Neural progenitor cell (in vitro differentiated cells): ENCODE data around the gene STX8. TPM values are rescaled to one million over a fixed set of nuclear protein-coding genes. Genes with fewer than 3 reads are reported as not detected.

Experiments used
- DNase-seq: peaks from one replicate; pipeline ENCODE4 v3.0.0-alpha.2; 2016; ENCODE audit warnings: low spot score
- H2AFZ ChIP-seq: fragments of 200-600 bp; sonication (generic); replicated peaks from 2 replicates; pipeline ENCODE4 v1.6.1; 2016; ENCODE audit warnings: antibody characterized with exemption
- H3F3A ChIP-seq: fragments of 200-600 bp; sonication (generic); 2 replicates; pipeline ENCODE4 v1.6.1; 2016; ENCODE audit warnings: antibody characterized with exemption, low read depth
- H3K27ac ChIP-seq: fragments of 200-600 bp; sonication (generic); 2 replicates; pipeline ENCODE4 v1.5.1; 2016; ENCODE audit warnings: mild to moderate bottlenecking
- H3K27me3 ChIP-seq: fragments of 200-600 bp; sonication (generic); 2 replicates; pipeline ENCODE4 v1.6.1; 2016; ENCODE audit warnings: mild to moderate bottlenecking, moderate library complexity
- H3K36me3 ChIP-seq: fragments of 200-600 bp; sonication (generic); 2 replicates; pipeline ENCODE4 v1.5.1; 2016
- H3K4me1 ChIP-seq: fragments of 200-600 bp; sonication (generic); 2 replicates; pipeline ENCODE4 v1.6.1; 2016; ENCODE audit warnings: mixed run types
- H3K4me2 ChIP-seq: fragments of 200-600 bp; sonication (generic); 2 replicates; pipeline ENCODE4 v1.6.1; 2016
- H3K4me3 ChIP-seq: fragments of 200-600 bp; sonication (generic); 2 replicates; pipeline ENCODE4 v1.5.1; 2016
- H3K79me2 ChIP-seq: fragments of 200-600 bp; sonication (generic); 2 replicates; pipeline ENCODE4 v1.6.1; 2016; ENCODE audit warnings: low read depth
- H3K9ac ChIP-seq: fragments of 200-600 bp; sonication (generic); 2 replicates; pipeline ENCODE4 v1.6.1; 2016
- H3K9me3 ChIP-seq: fragments of 200-600 bp; sonication (generic); 2 replicates; pipeline ENCODE4 v1.5.1; 2016; ENCODE audit warnings: low read depth
- H4K20me1 ChIP-seq: fragments of 200-600 bp; sonication (generic); 2 replicates; pipeline ENCODE4 v1.6.1; 2016; ENCODE audit warnings: low read depth
- H3K27ac Mint-ChIP-seq: 3 replicates; pipeline ENCODE4 v1.8.0; 2021; ENCODE audit warnings: mixed read lengths
- H3K27me3 Mint-ChIP-seq: 2 replicates; pipeline ENCODE4 v1.8.0; 2022; ENCODE audit warnings: low read depth, mild to moderate bottlenecking, inconsistent platforms, moderate library complexity, mixed read lengths; ENCODE audit not compliant: insufficient read depth
- H3K36me3 Mint-ChIP-seq: 3 replicates; pipeline ENCODE4 v1.8.0; 2021; ENCODE audit warnings: mixed read lengths
- H3K4me1 Mint-ChIP-seq: 3 replicates; pipeline ENCODE4 v1.8.0; 2021; ENCODE audit warnings: mixed read lengths
- H3K4me3 Mint-ChIP-seq: 3 replicates; pipeline ENCODE4 v1.8.0; 2021; ENCODE audit warnings: mild to moderate bottlenecking, moderate library complexity, mixed read lengths
- H3K9me3 Mint-ChIP-seq: 3 replicates; pipeline ENCODE4 v1.8.0; 2020; ENCODE audit warnings: mixed read lengths
- CTCF ChIP-seq: fragments of 200-600 bp; sonication (generic); IDR thresholded peaks from 2 replicates; pipeline ENCODE4 v1.5.1; 2017; ENCODE audit warnings: antibody characterized with exemption, mild to moderate bottlenecking
- EZH2 ChIP-seq: fragments of 200-600 bp; sonication (generic); IDR thresholded peaks from 2 replicates; pipeline ENCODE4 v1.6.1; 2017; ENCODE audit warnings: antibody characterized with exemption, mild to moderate bottlenecking, moderate library complexity
- EZH2phosphoT487 ChIP-seq: fragments of 200-600 bp; sonication (generic); IDR thresholded peaks from 2 replicates; pipeline ENCODE4 v1.6.1; 2017; ENCODE audit warnings: antibody characterized with exemption
- total RNA-seq: library from RNA; depleted of rRNA; stranded (reverse); fragments of >200 nt; gene quantifications from 2 replicates; pipeline ENCODE4 v1.2.3, GENCODE V29; 2015; ENCODE audit warnings: low replicate concordance

The STX8 gene
- total RNA-seq, 1 donor from 2014 or later = 79.7 TPM

- no peaks in the 10 kb centered on the region for H3K4me1 ChIP-seq
- Mint-ChIP-seq H3K4me3 (no peak overlapping the region), H3K27ac (no peak overlapping the region), H3K4me1 (no peaks in the 10 kb centered on the region), H3K27me3 (peaks cover 7% of the 10 kb centered on the region), H3K9me3 (peaks cover 2% of the 10 kb centered on the region), H3K36me3 (peaks cover 2% of the 10 kb centered on the region)
- no peak for DNase-seq
- H3K79me2 ChIP-seq = no peaks in the 10 kb centered on the region
- H4K20me1 ChIP-seq = no peaks in the 10 kb centered on the region
- no peak overlapping the region for H2AFZ ChIP-seq
- H3K27ac ChIP-seq = no peak overlapping the region
- no peak overlapping the region for H3K9ac ChIP-seq
- TF ChIP-seq CTCF (no peak), EZH2 (no peak), EZH2phosphoT487 (no peak)
- H3K36me3 ChIP-seq = no peaks in the 10 kb centered on the region
- H3K27me3 ChIP-seq = no peaks in the 10 kb centered on the region
- H3F3A ChIP-seq = no peaks in the 10 kb centered on the region
- H3K4me2 ChIP-seq = no peak overlapping the region
- no peaks in the 10 kb centered on the region for H3K9me3 ChIP-seq
- no peak overlapping the region for H3K4me3 ChIP-seq
These were observed 47.8 kb downstream of the STX8 start for GRCh38 chr17:9527788-9528187.

- no peaks in the 10 kb centered on the region for H3K27me3 Mint-ChIP-seq
- DNase-seq = peak; percentile 75
These were observed 53.5 kb downstream of the STX8 start for GRCh38 chr17:9522074-9522473.

GRCh38 chr17:9521062-9521461, 54.6 kb downstream of the STX8 start:
- H3K4me1 ChIP-seq = peaks cover 30% of the 10 kb centered on the region
- Mint-ChIP-seq H3K27me3 (no peaks in the 10 kb centered on the region), H3K27ac (no peak overlapping the region), H3K4me3 (no peak overlapping the region), H3K36me3 (peaks cover 2% of the 10 kb centered on the region), H3K9me3 (peaks cover 2% of the 10 kb centered on the region), H3K4me1 (peaks cover 26% of the 10 kb centered on the region)
- no peaks in the 10 kb centered on the region for H4K20me1 ChIP-seq
- no peaks in the 10 kb centered on the region for H3K79me2 ChIP-seq
- no peaks in the 10 kb centered on the region for H3K9me3 ChIP-seq
- no peak overlapping the region for H3K4me3 ChIP-seq
- no peak for TF ChIP-seq EZH2phosphoT487
- no peak for TF ChIP-seq CTCF
- TF ChIP-seq EZH2 = no peak
- peak overlapping the region; percentile 22 for H3K9ac ChIP-seq
- peaks cover 10% of the 10 kb centered on the region for H3F3A ChIP-seq
- no peak overlapping the region for H3K27ac ChIP-seq
- H3K4me2 ChIP-seq = no peak overlapping the region
- no peaks in the 10 kb centered on the region for H3K27me3 ChIP-seq
- no peak overlapping the region for H2AFZ ChIP-seq
- no peaks in the 10 kb centered on the region for H3K36me3 ChIP-seq
- DNase-seq = peak; percentile 49

More at GRCh38 chr17:9522074-9522473, 53.5 kb downstream of the STX8 start:
- H3K36me3 Mint-ChIP-seq = peaks cover 2% of the 10 kb centered on the region
- TF ChIP-seq CTCF (peak; percentile 76), EZH2 (no peak), EZH2phosphoT487 (no peak)
- H3K4me2 ChIP-seq = no peak overlapping the region
- H3K4me3 Mint-ChIP-seq = no peak overlapping the region
- H3K9ac ChIP-seq = no peak overlapping the region
- no peaks in the 10 kb centered on the region for H3K9me3 ChIP-seq
- no peak overlapping the region for H3K27ac Mint-ChIP-seq
- peaks cover 30% of the 10 kb centered on the region for H3K4me1 ChIP-seq
- H3K9me3 Mint-ChIP-seq = peaks cover 2% of the 10 kb centered on the region
- no peaks in the 10 kb centered on the region for H3K79me2 ChIP-seq
- H3K4me3 ChIP-seq = no peak overlapping the region
- H3F3A ChIP-seq = peaks cover 10% of the 10 kb centered on the region
- no peak overlapping the region for H3K27ac ChIP-seq
- no peak overlapping the region for H2AFZ ChIP-seq
- no peaks in the 10 kb centered on the region for H4K20me1 ChIP-seq
- peaks cover 26% of the 10 kb centered on the region for H3K4me1 Mint-ChIP-seq
- H3K27me3 ChIP-seq = no peaks in the 10 kb centered on the region
- no peaks in the 10 kb centered on the region for H3K36me3 ChIP-seq
